GM19397 (cell line): ENCODE measurements around the gene PITRM1.

Experiments
- ATAC-seq: cut with Tn5 transposase; IDR thresholded peaks from one replicate; pipeline ENCODE4 v1.9.1; 2021; ENCODE audit warnings: mild to moderate bottlenecking, moderate library complexity; ENCODE audit not compliant: unreplicated experiment

Gene PITRM1

GRCh38 chr10:3140280-3140679 is 32.3 kb downstream of the PITRM1 start:
- ATAC-seq = no peak

GRCh38 chr10:3139216-3139910 is 33.2 kb downstream of the PITRM1 start:
- ATAC-seq = no peak

GRCh38 chr10:3137958-3138726 is 34.4 kb downstream of the PITRM1 start:
- no peak for ATAC-seq

- no peak for ATAC-seq
Measured at GRCh38 chr10:3136763-3137611, 35.6 kb downstream of the PITRM1 start.

- no peak for ATAC-seq
Measured at GRCh38 chr10:3136336-3136735, 36.2 kb downstream of the PITRM1 start.

- no peak for ATAC-seq
Measured at GRCh38 chr10:3135006-3135405, 37.6 kb downstream of the PITRM1 start.

GRCh38 chr10:3133948-3134347 is 38.6 kb downstream of the PITRM1 start:
- no peak for ATAC-seq

- ATAC-seq = no peak
Measured at GRCh38 chr10:3132036-3133025, 40.3 kb downstream of the PITRM1 start.

- no peak for ATAC-seq
Measured at GRCh38 chr10:3131098-3131497, 41.5 kb downstream of the PITRM1 start.

GRCh38 chr10:3129581-3130340 is 42.8 kb downstream of the PITRM1 start:
- no peak for ATAC-seq

- no peak for ATAC-seq
Measured at GRCh38 chr10:3128379-3129130, 44.0 kb downstream of the PITRM1 start.

GRCh38 chr10:3127921-3128320 is 44.7 kb downstream of the PITRM1 start:
- no peak for ATAC-seq

GRCh38 chr10:3126741-3127346 is 45.7 kb downstream of the PITRM1 start:
- ATAC-seq = no peak

GRCh38 chr10:3126249-3126648 is 46.3 kb downstream of the PITRM1 start:
- no peak for ATAC-seq

- ATAC-seq = no peak
Measured at GRCh38 chr10:3125527-3126170, 46.9 kb downstream of the PITRM1 start.

GRCh38 chr10:3124412-3125175 is 48.0 kb downstream of the PITRM1 start:
- ATAC-seq = no peak
